CD4-positive, alpha-beta T cell treated with Interferon alpha-2 for 1 hour (primary cell): ENCODE data around the gene ZMIZ1.

Experiments used
- DNase-seq, 2 donors: peaks; one replicate each; pipeline ENCODE4 v3.0.0-alpha.2; 2020 to 2022

Gene ZMIZ1

GRCh38 chr10:79102498-79102874 is 33.7 kb downstream of the ZMIZ1 start:
- DNase-seq = no peak

GRCh38 chr10:79103129-79103528 is 34.4 kb downstream of the ZMIZ1 start:
- DNase-seq = no peak

GRCh38 chr10:79103585-79103984 is 34.8 kb downstream of the ZMIZ1 start:
- DNase-seq = no peak

GRCh38 chr10:79105150-79105739 is 36.5 kb downstream of the ZMIZ1 start:
- no peak for DNase-seq

- no peak for DNase-seq
Measured at GRCh38 chr10:79105818-79106217, 37.1 kb downstream of the ZMIZ1 start.

- no peak for DNase-seq
Measured at GRCh38 chr10:79106256-79107050, 37.7 kb downstream of the ZMIZ1 start.

GRCh38 chr10:79107736-79108264 is 39.0 kb downstream of the ZMIZ1 start:
- no peak for DNase-seq

GRCh38 chr10:79108728-79109127 is 40.0 kb downstream of the ZMIZ1 start:
- DNase-seq = no peak

- no peak for DNase-seq
Measured at GRCh38 chr10:79111427-79111826, 42.7 kb downstream of the ZMIZ1 start.

- DNase-seq = no peak
Measured at GRCh38 chr10:79111846-79112614, 43.3 kb downstream of the ZMIZ1 start.

GRCh38 chr10:79112881-79113431 is 44.2 kb downstream of the ZMIZ1 start:
- DNase-seq = no peak

GRCh38 chr10:79113827-79114226 is 45.1 kb downstream of the ZMIZ1 start:
- DNase-seq = no peak

GRCh38 chr10:79115302-79115701 is 46.5 kb downstream of the ZMIZ1 start:
- no peak for DNase-seq

- no peak for DNase-seq
Measured at GRCh38 chr10:79116368-79116767, 47.6 kb downstream of the ZMIZ1 start.

GRCh38 chr10:79116801-79117723 is 48.3 kb downstream of the ZMIZ1 start:
- DNase-seq = no peak

- no peak for DNase-seq
Measured at GRCh38 chr10:79118286-79119202, 49.8 kb downstream of the ZMIZ1 start.

GRCh38 chr10:79119306-79119705 is 50.5 kb downstream of the ZMIZ1 start:
- DNase-seq = no peak

- DNase-seq = no peak
Measured at GRCh38 chr10:79123547-79123963, 54.8 kb downstream of the ZMIZ1 start.

- DNase-seq = no peak
Measured at GRCh38 chr10:79124066-79124465, 55.3 kb downstream of the ZMIZ1 start.

GRCh38 chr10:79125092-79125491 is 56.3 kb downstream of the ZMIZ1 start:
- no peak for DNase-seq
